BLaER1 treated with 17β-estradiol and CSF1 and Interleukin-3, amounts not matched to agents 10 nM and 100 nM (cell line): ENCODE measurements around the gene TEX54.

Source experiments
- H3K27ac ChIP-seq, 11 experiments: shearing (Covaris generic); formaldehyde crosslinking; 2 replicates each; pipeline ENCODE4 v1.8.1; 2022
- H3K27me3 ChIP-seq, 11 experiments: shearing (Covaris generic); formaldehyde crosslinking; 2 replicates each; pipeline ENCODE4 v1.8.1; 2022
- H3K36me3 ChIP-seq, 11 experiments: shearing (Covaris generic); formaldehyde crosslinking; 2 replicates each; pipeline ENCODE4 v1.8.1; 2022
- H3K4me1 ChIP-seq, 10 experiments: shearing (Covaris generic); formaldehyde crosslinking; 2 replicates each; pipeline ENCODE4 v1.8.1; 2022
- H3K4me2 ChIP-seq, 11 experiments: shearing (Covaris generic); formaldehyde crosslinking; 2 replicates each; pipeline ENCODE4 v1.8.1; 2022
- H3K4me3 ChIP-seq, 10 experiments: shearing (Covaris generic); formaldehyde crosslinking; 2 replicates each; pipeline ENCODE4 v1.8.1; 2022
- H3K9ac ChIP-seq, 11 experiments: shearing (Covaris generic); formaldehyde crosslinking; 2 replicates each; pipeline ENCODE4 v1.8.1; 2022
- H3K9me3 ChIP-seq, 11 experiments: shearing (Covaris generic); formaldehyde crosslinking; replicated peaks in 1 of 11; 2 replicates each; pipeline ENCODE4 v1.8.1; 2022
- H4K20me1 ChIP-seq, 11 experiments: shearing (Covaris generic); formaldehyde crosslinking; 2 replicates each; pipeline ENCODE4 v1.8.1; 2022
- Cebpa-rat ChIP-seq, 11 experiments: shearing (Covaris generic); IDR thresholded peaks; 2 replicates each; pipeline ENCODE4 v1.8.1; 2022

TEX54 gene

GRCh38 chr11:62823677-62824076, 9.0 kb downstream of the TEX54 start:
- Histone ChIP-seq H3K27ac (no peak overlapping the region), H3K4me1 (peaks cover 0 to 8% (median 0%) of the 10 kb centered on the region in 10 experiments; a peak in 2 of 20 replicates), H3K4me2 (no peak overlapping the region), H3K9ac (no peak overlapping the region), H3K36me3 (peaks cover 92 to 100% (median 97%) of the 10 kb centered on the region in 11 experiments), H4K20me1 (peaks cover 0 to 17% (median 1%) of the 10 kb centered on the region in 11 experiments; a peak in 8 of 22 replicates), H3K9me3 (no peaks in the 10 kb centered on the region), H3K27me3 (no peaks in the 10 kb centered on the region), H3K4me3 (no peak overlapping the region)
- no peak for TF ChIP-seq Cebpa-rat (IDR thresholded peaks at IDR 0.05)

- H3K27me3 ChIP-seq: no peaks in the 10 kb centered on the region
- peaks cover 0 to 29% (median 5%) of the 10 kb centered on the region in 10 experiments; a peak in 10 of 20 replicates for H3K4me1 ChIP-seq
- TF ChIP-seq Cebpa-rat (IDR thresholded peaks at IDR 0.05): no peak
- H3K4me2 ChIP-seq: peak overlapping the region in 4 of 11 experiments; percentile 16 to 53 (median 40); a peak in 7 of 22 replicates
- no peaks in the 10 kb centered on the region for H4K20me1 ChIP-seq
- peak overlapping the region in 3 of 11 experiments; percentile 34 to 64 (median 56); a peak in 5 of 22 replicates for H3K27ac ChIP-seq
- no peaks in the 10 kb centered on the region for H3K9me3 ChIP-seq
- H3K4me3 ChIP-seq: no peak overlapping the region
- peaks cover 76 to 99% (median 82%) of the 10 kb centered on the region in 11 experiments for H3K36me3 ChIP-seq
- peak overlapping the region in 4 of 11 experiments; percentile 11 to 48 (median 40); a peak in 5 of 22 replicates for H3K9ac ChIP-seq
Measured at GRCh38 chr11:62817129-62817528, 15.5 kb downstream of the TEX54 start.

GRCh38 chr11:62816557-62816956, 16.1 kb downstream of the TEX54 start:
- peak overlapping the region in 5 of 11 experiments; percentile 27 to 64 (median 36); a peak in 8 of 22 replicates for H3K27ac ChIP-seq

GRCh38 chr11:62811659-62812058, 21.0 kb downstream of the TEX54 start:
- Histone ChIP-seq H4K20me1 (no peaks in the 10 kb centered on the region), H3K9ac (no peak overlapping the region), H3K4me2 (no peak overlapping the region), H3K27ac (peak overlapping the region in 1 of 11 experiments; percentile 9; a peak in 1 of 22 replicates), H3K9me3 (no peaks in the 10 kb centered on the region), H3K4me1 (peaks cover 18 to 42% (median 24%) of the 10 kb centered on the region in 10 experiments), H3K4me3 (no peak overlapping the region), H3K27me3 (no peaks in the 10 kb centered on the region), H3K36me3 (peaks cover 27 to 44% (median 31%) of the 10 kb centered on the region in 11 experiments)
- TF ChIP-seq Cebpa-rat (IDR thresholded peaks at IDR 0.05): no peak

More at GRCh38 chr11:62816557-62816956, 16.1 kb downstream of the TEX54 start:
- Histone ChIP-seq H3K9ac (peak overlapping the region in 6 of 11 experiments; percentile 7 to 46 (median 23); a peak in 6 of 22 replicates), H3K4me1 (peaks cover 0 to 30% (median 5%) of the 10 kb centered on the region in 10 experiments; a peak in 10 of 20 replicates), H3K36me3 (peaks cover 71 to 93% (median 77%) of the 10 kb centered on the region in 11 experiments), H3K27me3 (no peaks in the 10 kb centered on the region), H4K20me1 (no peaks in the 10 kb centered on the region), H3K4me3 (no peak overlapping the region), H3K9me3 (no peaks in the 10 kb centered on the region), H3K4me2 (peak overlapping the region in 4 of 11 experiments; percentile 16 to 53 (median 40); a peak in 9 of 22 replicates)
- no peak for TF ChIP-seq Cebpa-rat (IDR thresholded peaks at IDR 0.05)

GRCh38 chr11:62810748-62811147, 21.9 kb downstream of the TEX54 start:
- H4K20me1 ChIP-seq: no peaks in the 10 kb centered on the region
- H3K4me1 ChIP-seq: peaks cover 27 to 43% (median 30%) of the 10 kb centered on the region in 10 experiments
- H3K36me3 ChIP-seq: peaks cover 18 to 35% (median 24%) of the 10 kb centered on the region in 11 experiments
- peak overlapping the region in 2 of 11 experiments; percentile 9 to 32; a peak in 2 of 22 replicates for H3K27ac ChIP-seq
- H3K4me2 ChIP-seq: no peak overlapping the region
- no peak for TF ChIP-seq Cebpa-rat (IDR thresholded peaks at IDR 0.05)
- no peak overlapping the region for H3K4me3 ChIP-seq
- H3K9ac ChIP-seq: no peak overlapping the region
- H3K9me3 ChIP-seq: no peaks in the 10 kb centered on the region
- no peaks in the 10 kb centered on the region for H3K27me3 ChIP-seq

GRCh38 chr11:62806611-62807121, 26.0 kb downstream of the TEX54 start:
- peak overlapping the region in 9 of 10 experiments; percentile 86 to 99 (median 90); a peak in 15 of 20 replicates for H3K4me3 ChIP-seq
- H3K27me3 ChIP-seq: no peaks in the 10 kb centered on the region
- peaks cover 38 to 67% (median 50%) of the 10 kb centered on the region in 10 experiments for H3K4me1 ChIP-seq
- H3K4me2 ChIP-seq: peak overlapping the region; percentile 81 to 97 (median 95)
- H4K20me1 ChIP-seq: peaks cover 6 to 35% (median 34%) of the 10 kb centered on the region in 11 experiments; a peak in 20 of 22 replicates
- peak overlapping the region; percentile 24 to 92 (median 87); a peak in 21 of 22 replicates for H3K27ac ChIP-seq
- peak overlapping the region; percentile 23 to 97 (median 93); a peak in 21 of 22 replicates for H3K9ac ChIP-seq
- TF ChIP-seq Cebpa-rat (IDR thresholded peaks at IDR 0.05): peak in 9 of 11 experiments; percentile 31 to 91 (median 70); a peak in 15 of 22 replicates
- H3K9me3 ChIP-seq: no peaks in the 10 kb centered on the region
- H3K36me3 ChIP-seq: peaks cover 20 to 32% (median 24%) of the 10 kb centered on the region in 11 experiments

- peak overlapping the region; percentile 39 to 92 (median 87); a peak in 21 of 22 replicates for H3K27ac ChIP-seq
- H3K4me1 ChIP-seq: peaks cover 38 to 67% (median 50%) of the 10 kb centered on the region in 10 experiments
- peak overlapping the region; percentile 81 to 97 (median 95) for H3K4me2 ChIP-seq
- peaks cover 6 to 42% (median 41%) of the 10 kb centered on the region in 11 experiments; a peak in 20 of 22 replicates for H4K20me1 ChIP-seq
- peak overlapping the region; percentile 72 to 97 (median 93) for H3K9ac ChIP-seq
- TF ChIP-seq Cebpa-rat (IDR thresholded peaks at IDR 0.05): no peak
- peaks cover 27 to 38% (median 30%) of the 10 kb centered on the region in 11 experiments for H3K36me3 ChIP-seq
- H3K27me3 ChIP-seq: no peaks in the 10 kb centered on the region
- H3K4me3 ChIP-seq: peak overlapping the region; percentile 86 to 99 (median 90)
- H3K9me3 ChIP-seq: no peaks in the 10 kb centered on the region
Measured at GRCh38 chr11:62805961-62806441, 26.6 kb downstream of the TEX54 start.

GRCh38 chr11:62805076-62805892, 27.4 kb downstream of the TEX54 start, which contains the start of gene NXF1:
TSS of gene NXF1 (minus strand) at chr11:62805440. CDS start at chr11:62805356, 84 bp downstream.
- H3K36me3 ChIP-seq: peaks cover 34 to 46% (median 38%) of the 10 kb centered on the region in 11 experiments
- peaks cover 6 to 49% (median 48%) of the 10 kb centered on the region in 11 experiments; a peak in 20 of 22 replicates for H4K20me1 ChIP-seq
- H3K27me3 ChIP-seq: no peaks in the 10 kb centered on the region
- no peak for TF ChIP-seq Cebpa-rat (IDR thresholded peaks at IDR 0.05)
- H3K27ac ChIP-seq: peak within 1 kb of the TSS; percentile 79 to 92 (median 87)
- H3K4me3 ChIP-seq: peak within 1 kb of the TSS; percentile 86 to 99 (median 90)
- H3K9me3 ChIP-seq: no peaks in the 10 kb centered on the region
- H3K4me2 ChIP-seq: peak within 1 kb of the TSS; percentile 87 to 98 (median 96)
- H3K9ac ChIP-seq: peak within 1 kb of the TSS; percentile 88 to 97 (median 93)
- peaks cover 38 to 69% (median 50%) of the 10 kb centered on the region in 10 experiments for H3K4me1 ChIP-seq
